Endothelial cell of umbilical vein (primary cell): ENCODE data around the gene FAM181A.

Experiments used
- EZH2 ChIP-seq: IDR thresholded peaks from 2 replicates; pipeline ENCODE4 v1.6.1; 2012; ENCODE audit warnings: borderline replicate concordance, low read depth, mild to moderate bottlenecking, moderate library complexity, low read length, inconsistent platforms; ENCODE audit not compliant: severe bottlenecking
- FOS ChIP-seq: IDR thresholded peaks from 2 replicates; pipeline ENCODE4 v1.6.1; 2011; ENCODE audit warnings: mild to moderate bottlenecking, low read length, moderate library complexity, borderline replicate concordance; ENCODE audit not compliant: insufficient read depth
- POLR2A ChIP-seq: IDR thresholded peaks from 2 replicates; pipeline ENCODE4 v1.6.1; 2012; ENCODE audit warnings: low read depth, mild to moderate bottlenecking, control low read depth, low read length
- POLR2AphosphoS5 ChIP-seq: IDR thresholded peaks from 2 replicates; pipeline ENCODE4 v1.6.1; 2012; ENCODE audit warnings: low read depth, mild to moderate bottlenecking, control low read depth, low read length, moderate library complexity; ENCODE audit not compliant: insufficient read depth
- TF ChIP-seq, protein P1 (sequence below), 2 donors: IDR thresholded peaks; 1 replicate in 1 of 2; 2 replicates in 1 of 2; pipeline ENCODE4 v1.5.1; 2011; ENCODE audit warnings: low read length in 2 of 2, mild to moderate bottlenecking in 2 of 2, moderate library complexity in 2 of 2, control low read depth in 1 of 2, inconsistent platforms in 1 of 2, low read depth in 1 of 2; ENCODE audit not compliant: insufficient read depth in 1 of 2; ENCODE audit errors: extremely low read depth in 1 of 2
- TF ChIP-seq, protein P2 (sequence below): IDR thresholded peaks from 2 replicates; pipeline ENCODE4 v1.6.1; 2011; ENCODE audit not compliant: insufficient read depth, insufficient read length

DNA sequence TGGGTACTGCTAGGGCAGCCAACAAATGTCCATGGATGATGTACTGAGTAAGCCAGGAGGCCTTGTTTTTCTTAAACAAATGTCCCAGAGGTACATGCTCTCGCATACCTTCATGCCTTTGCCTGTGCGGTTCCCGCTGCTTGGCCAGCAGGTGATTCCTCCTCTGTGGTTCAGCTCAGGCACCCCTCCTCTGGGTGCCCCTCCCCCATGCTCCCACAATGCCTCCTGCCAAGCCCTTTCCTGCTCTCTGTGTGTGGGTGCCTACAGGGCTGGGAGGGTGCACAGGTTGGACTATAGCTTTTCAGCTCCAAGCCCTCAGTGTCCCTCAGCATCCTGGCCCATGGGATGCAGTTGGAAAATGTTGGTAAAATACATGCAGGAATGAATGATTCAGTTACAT, 25.7 kb downstream of the FAM181A start:
- TF ChIP-seq, protein P1, sequence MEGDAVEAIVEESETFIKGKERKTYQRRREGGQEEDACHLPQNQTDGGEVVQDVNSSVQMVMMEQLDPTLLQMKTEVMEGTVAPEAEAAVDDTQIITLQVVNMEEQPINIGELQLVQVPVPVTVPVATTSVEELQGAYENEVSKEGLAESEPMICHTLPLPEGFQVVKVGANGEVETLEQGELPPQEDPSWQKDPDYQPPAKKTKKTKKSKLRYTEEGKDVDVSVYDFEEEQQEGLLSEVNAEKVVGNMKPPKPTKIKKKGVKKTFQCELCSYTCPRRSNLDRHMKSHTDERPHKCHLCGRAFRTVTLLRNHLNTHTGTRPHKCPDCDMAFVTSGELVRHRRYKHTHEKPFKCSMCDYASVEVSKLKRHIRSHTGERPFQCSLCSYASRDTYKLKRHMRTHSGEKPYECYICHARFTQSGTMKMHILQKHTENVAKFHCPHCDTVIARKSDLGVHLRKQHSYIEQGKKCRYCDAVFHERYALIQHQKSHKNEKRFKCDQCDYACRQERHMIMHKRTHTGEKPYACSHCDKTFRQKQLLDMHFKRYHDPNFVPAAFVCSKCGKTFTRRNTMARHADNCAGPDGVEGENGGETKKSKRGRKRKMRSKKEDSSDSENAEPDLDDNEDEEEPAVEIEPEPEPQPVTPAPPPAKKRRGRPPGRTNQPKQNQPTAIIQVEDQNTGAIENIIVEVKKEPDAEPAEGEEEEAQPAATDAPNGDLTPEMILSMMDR (IDR thresholded peaks at IDR 0.05; ENCODE audit: extremely low read depth in 1 of 2, insufficient read depth in 1 of 2, low read depth in 1 of 2, low read length in 2 of 2): no peak
- TF ChIP-seq, protein P2, sequence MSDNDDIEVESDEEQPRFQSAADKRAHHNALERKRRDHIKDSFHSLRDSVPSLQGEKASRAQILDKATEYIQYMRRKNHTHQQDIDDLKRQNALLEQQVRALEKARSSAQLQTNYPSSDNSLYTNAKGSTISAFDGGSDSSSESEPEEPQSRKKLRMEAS: no peak
- TF ChIP-seq EZH2: no peak
- no peak for TF ChIP-seq POLR2A
- TF ChIP-seq POLR2AphosphoS5: no peak
- no peak for TF ChIP-seq FOS
